ENCODE measurements around the gene NEUROG1. TPM values are rescaled to one million over a fixed set of nuclear protein-coding genes. Genes with fewer than 3 reads are reported as not detected.

The NEUROG1 gene
- total RNA-seq, 4 donors from 2014 or later, result not detected

- in situ Hi-C loops (cut with MboI; ENCODE audit: low pct_ligation_motif_present in 1 of 4, low pct_unique_long_range_greater_than_20kb in 1 of 4, low sequenced_read_pairs in 3 of 4), result no loop called here
Measured at GRCh38 chr5:135504376-135504775, 31.4 kb downstream of the NEUROG1 start.

GRCh38 chr5:135503871-135504270 lies 31.9 kb downstream of the NEUROG1 start:
- Histone ChIP-seq H3K36me3 (no peaks in the 10 kb centered on the region), H3K4me3 (no peak overlapping the region), H3K4me1 (peaks cover 0 to 4% (median 0%) of the 10 kb centered on the region in 4 donors), H3K9me3 (no peaks in the 10 kb centered on the region), H3K27ac (no peak overlapping the region), H3K27me3 (peaks cover 44% of the 10 kb centered on the region)
- no peak for TF ChIP-seq EP300 (IDR thresholded peaks at IDR 0.05; ENCODE audit: low read depth)
- TF ChIP-seq CTCF (IDR thresholded peaks at IDR 0.05), result no peak
- no peak for TF ChIP-seq POLR2A (IDR thresholded peaks at IDR 0.05)
- TF ChIP-seq POLR2AphosphoS5 (IDR thresholded peaks at IDR 0.05), result no peak
- 56 to 66% methylated on average over 3 to 4 of the region's 4 CpGs for WGBS, 2 donors (ENCODE audit: low coverage in 1 of 2)
- in situ Hi-C loops (cut with MboI; ENCODE audit: low pct_ligation_motif_present in 1 of 4, low pct_unique_long_range_greater_than_20kb in 1 of 4, low sequenced_read_pairs in 3 of 4), result no loop called here
- intact Hi-C loops (cut with DNase I; ENCODE audit: low total_unique reads), result no loop called here
- DNase-seq, result no peak

More at GRCh38 chr5:135504376-135504775, 31.4 kb downstream of the NEUROG1 start:
- intact Hi-C loops (cut with DNase I; ENCODE audit: low total_unique reads), result no loop called here
- TF ChIP-seq EP300 (IDR thresholded peaks at IDR 0.05; ENCODE audit: low read depth), result no peak
- no peak for TF ChIP-seq CTCF (IDR thresholded peaks at IDR 0.05)
- no peak for TF ChIP-seq POLR2AphosphoS5 (IDR thresholded peaks at IDR 0.05)
- no peak for TF ChIP-seq POLR2A (IDR thresholded peaks at IDR 0.05)
- Histone ChIP-seq H3K9me3 (no peaks in the 10 kb centered on the region), H3K27ac (no peak overlapping the region), H3K27me3 (peaks cover 45% of the 10 kb centered on the region), H3K36me3 (no peaks in the 10 kb centered on the region), H3K4me1 (peaks cover 0 to 4% (median 0%) of the 10 kb centered on the region in 4 donors), H3K4me3 (no peak overlapping the region)
- 84% methylated on average over 3 of the region's 3 CpGs; no CpG with 5 or more reads in 1 of the 2 donors for WGBS, 2 donors (ENCODE audit: low coverage in 1 of 2)
- DNase-seq, result no peak

- no peak overlapping the region for H3K27ac ChIP-seq
- in situ Hi-C loops (cut with MboI; ENCODE audit: low pct_ligation_motif_present in 1 of 4, low pct_unique_long_range_greater_than_20kb in 1 of 4, low sequenced_read_pairs in 3 of 4) (no loop called here), intact Hi-C loops (cut with DNase I; ENCODE audit: low total_unique reads) (no loop called here)
- no peaks in the 10 kb centered on the region for H3K36me3 ChIP-seq
- H3K4me1 ChIP-seq, result no peaks in the 10 kb centered on the region
- WGBS, 2 donors (ENCODE audit: low coverage in 1 of 2), result 51 to 63% methylated on average over 4 to 8 of the region's 8 CpGs
- no peak overlapping the region for H3K4me3 ChIP-seq
- DNase-seq, result no peak
- peaks cover 43% of the 10 kb centered on the region for H3K27me3 ChIP-seq
- TF ChIP-seq CTCF (IDR thresholded peaks at IDR 0.05) (no peak), POLR2A (IDR thresholded peaks at IDR 0.05) (no peak), EP300 (IDR thresholded peaks at IDR 0.05; ENCODE audit: low read depth) (no peak)
- no peaks in the 10 kb centered on the region for H3K9me3 ChIP-seq
Measured at GRCh38 chr5:135502836-135503520, 32.8 kb downstream of the NEUROG1 start.

GRCh38 chr5:135501965-135502364 lies 33.8 kb downstream of the NEUROG1 start:
- peaks cover 32% of the 10 kb centered on the region for H3K27me3 ChIP-seq
- H3K9me3 ChIP-seq, result no peaks in the 10 kb centered on the region
- no peak for DNase-seq
- no peak overlapping the region for H3K4me3 ChIP-seq
- WGBS, 2 donors (ENCODE audit: low coverage in 1 of 2), result 69% methylated on average over 2 of the region's 2 CpGs; no CpG with 5 or more reads in 1 of the 2 donors
- H3K27ac ChIP-seq, result no peak overlapping the region
- no peaks in the 10 kb centered on the region for H3K36me3 ChIP-seq
- in situ Hi-C loops (cut with MboI; ENCODE audit: low pct_ligation_motif_present in 1 of 4, low pct_unique_long_range_greater_than_20kb in 1 of 4, low sequenced_read_pairs in 3 of 4), result no loop called here
- no peaks in the 10 kb centered on the region for H3K4me1 ChIP-seq
- no peak for TF ChIP-seq POLR2A (IDR thresholded peaks at IDR 0.05)
- intact Hi-C loops (cut with DNase I; ENCODE audit: low total_unique reads), result no loop called here

- H3K36me3 ChIP-seq, result no peaks in the 10 kb centered on the region
- TF ChIP-seq CTCF (IDR thresholded peaks at IDR 0.05) (no peak), EP300 (IDR thresholded peaks at IDR 0.05; ENCODE audit: low read depth) (no peak)
- H3K27me3 ChIP-seq, result peaks cover 42% of the 10 kb centered on the region
- in situ Hi-C loops (cut with MboI; ENCODE audit: low pct_ligation_motif_present in 1 of 4, low pct_unique_long_range_greater_than_20kb in 1 of 4, low sequenced_read_pairs in 3 of 4) (no loop called here), intact Hi-C loops (cut with DNase I; ENCODE audit: low total_unique reads) (no loop called here)
- WGBS, 2 donors (ENCODE audit: low coverage in 1 of 2), result 90 to 100% methylated on average over 1 to 2 of the region's 2 CpGs
- no peak for DNase-seq
- no peak overlapping the region for H3K4me3 ChIP-seq
- H3K27ac ChIP-seq, result no peak overlapping the region
- no peaks in the 10 kb centered on the region for H3K4me1 ChIP-seq
- H3K9me3 ChIP-seq, result no peaks in the 10 kb centered on the region
Measured at GRCh38 chr5:135498637-135498995, 37.1 kb downstream of the NEUROG1 start.

Data from transverse colon (tissue), 4 donors.